Left lung (tissue), 10 donors: Measurements from ENCODE around the gene PREPL. TPM values are rescaled to one million over a fixed set of nuclear protein-coding genes. Genes with fewer than 3 reads are reported as not detected.

Experiments used
- ATAC-seq: fragments of 200-7000 bp; cut with Tn5 transposase; one replicate; pipeline ENCODE4 v1.9.1; 2020; ENCODE audit warnings: moderate library complexity
- DNase-seq, 4 donors: peaks; one replicate each; pipeline ENCODE4 v3.0.0-alpha.2; 2013 to 2020
- H3K27ac ChIP-seq, 2 donors: fragments of 200-600 bp; sonication (generic) in 1 of 2; one replicate each; pipeline versions ENCODE4 v1.5.0 to v1.8.0; 2020 to 2021
- H3K27me3 ChIP-seq, 2 donors: fragments of 200-600 bp; sonication (generic) in 1 of 2; one replicate each; pipeline versions ENCODE4 v1.5.0 to v1.8.0; 2020 to 2021
- H3K36me3 ChIP-seq, 2 donors: fragments of 200-600 bp; sonication (generic) in 1 of 2; one replicate each; pipeline versions ENCODE4 v1.5.0 to v1.8.0; 2020 to 2021
- H3K4me1 ChIP-seq, 2 donors: fragments of 200-600 bp; one replicate each; pipeline ENCODE4 v1.8.0; 2021
- H3K4me3 ChIP-seq, 2 donors: fragments of 200-600 bp; sonication (generic) in 1 of 2; one replicate each; pipeline versions ENCODE4 v1.5.0 to v1.8.0; 2020 to 2021; ENCODE audit warnings: mild to moderate bottlenecking in 1 of 2
- H3K9me3 ChIP-seq, 2 donors: fragments of 200-600 bp; sonication (generic) in 1 of 2; one replicate each; pipeline versions ENCODE4 v1.5.0 to v1.8.0; 2020 to 2021
- CTCF ChIP-seq, 2 donors: fragments of 200-600 bp; sonication (generic) in 1 of 2; IDR thresholded peaks; one replicate each; pipeline versions ENCODE4 v1.5.0 to v1.8.0; 2021; ENCODE audit warnings: antibody characterized with exemption in 2 of 2
- intact Hi-C, 2 donors: fragments of 100-400 bp; cut with DNase I; formaldehyde crosslinking; loops; one replicate each; pipeline versions ENCODE4 v1.11.2 to v1.14.2; 2022
- polyA plus RNA-seq, 6 donors: library from polyadenylated mRNA; unstranded; fragments of 120-200 nt; gene quantifications; one replicate each; pipeline ENCODE4 v1.2.1, GENCODE V29; 2013; ENCODE audit not compliant: insufficient read length in 6 of 6
- total RNA-seq, 2 donors: library from RNA; stranded (reverse); fragmentation: NEBNext Ultra II Directional; extraction: Animal tissue kit (Norgen Biotek cat#: 25700); gene quantifications; one replicate each; pipeline ENCODE4 v1.2.1, GENCODE V29; 2021
- donor health status: DM: no; HTN: yes; CAD: no.
- donor health status: DM: no; HTN: no; CAD: no.

Gene PREPL
- total and polyA plus RNA-seq, 8 donors: 46.0 to 116 (median 90.5) TPM

- H3K9me3 ChIP-seq: no peaks in the 10 kb centered on the region
- H3K4me3 ChIP-seq: no peak overlapping the region
- no peak for TF ChIP-seq CTCF (IDR thresholded peaks at IDR 0.05)
- H3K27me3 ChIP-seq: no peaks in the 10 kb centered on the region
- DNase-seq: no peak
- no peak overlapping the region for H3K27ac ChIP-seq
- no peak for ATAC-seq
- no peaks in the 10 kb centered on the region for H3K4me1 ChIP-seq
- intact Hi-C loops: no loop called here
- peaks cover 2 to 84% of the 10 kb centered on the region in 2 donors for H3K36me3 ChIP-seq
These were observed 34.6 kb downstream of the PREPL start for GRCh38 chr2:44326548-44327264.

GRCh38 chr2:44325897-44326296 is 35.4 kb downstream of the PREPL start:
- Histone ChIP-seq H3K4me1 (no peaks in the 10 kb centered on the region), H3K9me3 (no peaks in the 10 kb centered on the region), H3K4me3 (no peak overlapping the region), H3K27ac (no peak overlapping the region), H3K27me3 (no peaks in the 10 kb centered on the region), H3K36me3 (peaks cover 2 to 84% of the 10 kb centered on the region in 2 donors)
- ATAC-seq: no peak
- DNase-seq: no peak
- no peak for TF ChIP-seq CTCF (IDR thresholded peaks at IDR 0.05)
- intact Hi-C loops: no loop called here

DNA sequence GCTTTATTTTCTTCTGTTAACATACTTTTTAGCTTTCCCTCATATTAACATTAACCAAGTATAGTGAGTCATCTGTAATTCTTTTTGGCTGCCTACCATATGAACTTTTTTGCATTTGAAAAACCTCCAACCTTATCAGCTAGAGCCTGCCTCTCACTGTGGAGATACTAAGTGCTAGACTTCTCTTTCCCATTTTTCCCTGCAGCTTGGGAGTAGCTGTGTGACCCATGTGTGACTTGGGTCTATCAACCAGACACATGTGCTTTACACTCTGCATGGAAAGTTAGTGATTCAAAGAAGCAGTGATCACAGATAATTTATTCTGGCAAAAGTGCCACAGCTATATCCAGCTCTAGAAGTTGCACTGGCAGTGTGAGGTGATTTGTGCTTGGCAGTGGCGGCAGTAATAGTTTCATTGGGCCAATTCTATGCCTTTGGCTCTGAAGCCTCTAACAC is 36.3 kb downstream of the PREPL start:
- DNase-seq (peak in 2 of 4 donors; percentile 16 to 25), ATAC-seq (peak; percentile 73)
- H3K27me3 ChIP-seq: no peaks in the 10 kb centered on the region
- intact Hi-C loops: no loop called here
- H3K4me3 ChIP-seq: no peak overlapping the region
- H3K36me3 ChIP-seq: peaks cover 2 to 89% of the 10 kb centered on the region in 2 donors
- H3K9me3 ChIP-seq: no peaks in the 10 kb centered on the region
- no peak for TF ChIP-seq CTCF (IDR thresholded peaks at IDR 0.05)
- H3K27ac ChIP-seq: no peak overlapping the region
- no peaks in the 10 kb centered on the region for H3K4me1 ChIP-seq

GRCh38 chr2:44321360-44321759 is 39.9 kb downstream of the PREPL start:
- H3K9me3 ChIP-seq: no peaks in the 10 kb centered on the region
- no peaks in the 10 kb centered on the region for H3K4me1 ChIP-seq
- peaks cover 2 to 76% of the 10 kb centered on the region in 2 donors for H3K36me3 ChIP-seq
- no peaks in the 10 kb centered on the region for H3K27me3 ChIP-seq
- DNase-seq (no peak), ATAC-seq (no peak)
- TF ChIP-seq CTCF (IDR thresholded peaks at IDR 0.05): no peak
- intact Hi-C loops: no loop called here
- H3K4me3 ChIP-seq: no peak overlapping the region
- H3K27ac ChIP-seq: no peak overlapping the region

GRCh38 chr2:44320832-44321231 is 40.5 kb downstream of the PREPL start:
- no peak for ATAC-seq
- H3K4me1 ChIP-seq: no peaks in the 10 kb centered on the region
- no peak overlapping the region for H3K27ac ChIP-seq
- no peak overlapping the region for H3K4me3 ChIP-seq
- DNase-seq: no peak
- H3K9me3 ChIP-seq: no peaks in the 10 kb centered on the region
- H3K36me3 ChIP-seq: peaks cover 0 to 75% of the 10 kb centered on the region in 2 donors
- intact Hi-C loops: no loop called here
- no peak for TF ChIP-seq CTCF (IDR thresholded peaks at IDR 0.05)
- no peaks in the 10 kb centered on the region for H3K27me3 ChIP-seq
